ENCODE results near the gene SURF4. TPM values are rescaled to one million over a fixed set of nuclear protein-coding genes. Genes with fewer than 3 reads are reported as not detected.
"Not testable (repeated sequence)": the region's sequence is repeated elsewhere in the genome, so short reads cannot be mapped to it uniquely, and the experiment has no call there.

Gene SURF4
- total and polyA plus RNA-seq, 2 donors (not counting 3 experiments of a cell fraction or from before 2014, with no cell fraction given): 216 to 358 TPM

DNA sequence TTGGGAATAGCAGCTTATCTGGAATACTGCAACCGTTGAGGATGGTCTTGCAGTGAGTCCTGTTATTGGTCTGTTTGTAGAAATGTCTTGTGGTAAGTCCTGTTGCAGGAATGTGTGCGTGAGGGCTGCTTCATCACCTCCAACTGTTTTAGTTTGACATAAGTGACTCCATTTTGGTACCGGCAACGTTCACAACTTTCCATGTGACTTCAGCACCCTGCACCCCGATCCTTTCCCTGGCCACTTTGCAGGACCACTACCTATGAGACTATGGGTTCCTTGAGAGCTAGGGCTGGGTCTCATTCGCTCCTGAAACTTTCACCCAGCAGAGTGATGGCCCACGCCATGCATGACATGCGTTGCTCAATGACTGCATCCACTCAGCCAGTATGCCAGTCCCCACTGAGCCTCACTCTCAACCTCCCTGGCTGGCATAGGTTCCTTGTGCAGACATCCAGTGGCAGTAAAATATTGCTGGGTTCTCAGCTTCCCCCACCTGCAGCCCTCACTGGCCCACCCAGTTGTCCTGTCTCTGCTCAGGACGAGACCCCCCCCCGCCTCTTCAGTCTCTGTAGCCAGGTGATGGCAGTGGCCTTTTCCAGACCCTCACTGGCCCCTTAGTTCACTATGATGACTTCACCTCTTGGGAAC is 47.9 kb downstream of the SURF4 start:
- Histone ChIP-seq H3K4me1 (ENCODE audit: control insufficient read depth, extremely low read depth, insufficient read depth, low read length) (no peaks in the 10 kb centered on the region), H3K4me3 (replicated peaks in 1 of 3; ENCODE audit: insufficient read depth in 1 of 3, low read depth in 1 of 3, low read length in 3 of 3) (no peak overlapping the region), H3K4me2 (ENCODE audit: insufficient read depth, low read length) (no peak overlapping the region), H4K20me1 (replicated peaks; ENCODE audit: control insufficient read depth, extremely low read depth, insufficient read depth, low read length) (no peaks in the 10 kb centered on the region), H3K9me3 (replicated peaks; ENCODE audit: control insufficient read depth, insufficient read depth, low read length) (no peaks in the 10 kb centered on the region), H3K27me3 (ENCODE audit: control insufficient read depth in 2 of 2, insufficient read depth in 2 of 2, low read length in 2 of 2) (no peaks in the 10 kb centered on the region), H3K27ac (ENCODE audit: insufficient read depth, low read depth, low read length) (no peak overlapping the region), H3K9ac (replicated peaks; ENCODE audit: extremely low read depth, insufficient read depth, low read length) (no peak overlapping the region), H3K36me3 (ENCODE audit: control insufficient read depth in 2 of 2, extremely low read depth in 1 of 2, insufficient read depth in 2 of 2, low read length in 2 of 2) (peaks cover 10 to 22% of the 10 kb centered on the region in 2 experiments), H2AFZ (ENCODE audit: low read depth, low read length) (no peak overlapping the region), H3K9me1 (replicated peaks; ENCODE audit: control insufficient read depth, extremely low read depth, insufficient read depth, low read length) (no peaks in the 10 kb centered on the region), H3K79me2 (ENCODE audit: control insufficient read depth, insufficient read depth, low read length) (peaks cover under 1% of the 10 kb centered on the region)
- intact Hi-C loops (cut with micrococcal nuclease): loop anchor here (2.0 kb wide), 1 partner anchor 89 kb away; no protein-coding TSS in a partner anchor
- ChIA-PET CTCF (interaction anchor here (5.6 kb wide), 1 partner anchor 141 kb away, joined by 128 read pairs; no protein-coding TSS in a partner anchor), POLR2A (no interaction called here)
- TF ChIP-seq POLR2AphosphoS5 (IDR thresholded peaks at IDR 0.05; ENCODE audit: insufficient read depth, low read depth, low read length) (peak; percentile 22), EZH2 (IDR thresholded peaks at IDR 0.05; ENCODE audit: borderline replicate concordance, low read depth, low read length, severe bottlenecking) (no peak)
- DNase-seq (ENCODE audit: low read depth, low spot score) (no peak), FAIRE-seq (no peak)
- dilution Hi-C loops (cut with MboI; ENCODE audit: extremely low pct_ligation_motif_present, low sequenced_read_pairs): no loop called here
- BruUV-seq (replicated peaks): no TSS peak

DNA sequence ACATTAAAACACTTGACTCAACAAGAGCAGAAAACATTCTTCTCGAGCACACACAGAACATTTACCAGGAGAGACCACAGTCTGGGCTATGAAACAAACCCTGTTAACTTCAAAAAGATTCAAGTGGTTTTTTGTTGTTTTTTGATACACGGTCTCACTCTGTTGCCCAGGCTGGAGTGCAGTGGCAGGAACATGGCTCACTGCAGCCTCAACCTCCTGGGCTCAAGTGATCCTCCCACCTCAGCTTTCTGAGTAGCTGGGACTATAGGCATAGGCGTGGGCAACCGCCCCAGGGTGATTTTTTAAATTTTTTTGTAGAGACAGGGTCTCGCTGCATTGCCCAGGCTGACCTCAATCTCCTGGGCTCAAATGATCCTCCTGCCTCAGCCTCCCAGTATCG is 48.8 kb downstream of the SURF4 start:
- H3K4me2 ChIP-seq (ENCODE audit: insufficient read depth, low read length); H3K4me3 ChIP-seq (replicated peaks in 1 of 3; ENCODE audit: insufficient read depth in 1 of 3, low read depth in 1 of 3, low read length in 3 of 3); H3K9me1 ChIP-seq (replicated peaks; ENCODE audit: control insufficient read depth, extremely low read depth, insufficient read depth, low read length); H3K79me2 ChIP-seq (ENCODE audit: control insufficient read depth, insufficient read depth, low read length); H3K27me3 ChIP-seq (ENCODE audit: control insufficient read depth in 2 of 2, insufficient read depth in 2 of 2, low read length in 2 of 2); FAIRE-seq; H3K9me3 ChIP-seq (replicated peaks; ENCODE audit: control insufficient read depth, insufficient read depth, low read length); H4K20me1 ChIP-seq (replicated peaks; ENCODE audit: control insufficient read depth, extremely low read depth, insufficient read depth, low read length); DNase-seq (ENCODE audit: low read depth, low spot score); H2AFZ ChIP-seq (ENCODE audit: low read depth, low read length); dilution Hi-C loops (cut with MboI; ENCODE audit: extremely low pct_ligation_motif_present, low sequenced_read_pairs); intact Hi-C loops (cut with micrococcal nuclease); H3K9ac ChIP-seq (replicated peaks; ENCODE audit: extremely low read depth, insufficient read depth, low read length); BruUV-seq (replicated peaks); H3K4me1 ChIP-seq (ENCODE audit: control insufficient read depth, extremely low read depth, insufficient read depth, low read length); POLR2A ChIA-PET; H3K27ac ChIP-seq (ENCODE audit: insufficient read depth, low read depth, low read length): not testable (repeated sequence)
- CTCF ChIA-PET: interaction anchor here (5.6 kb wide), 1 partner anchor 140 kb away, joined by 128 read pairs; no protein-coding TSS in a partner anchor
- H3K36me3 ChIP-seq (ENCODE audit: control insufficient read depth in 2 of 2, extremely low read depth in 1 of 2, insufficient read depth in 2 of 2, low read length in 2 of 2): peaks cover 7 to 13% of the 10 kb centered on the region in 2 experiments

Data from endothelial cell of umbilical vein (primary cell).